ENCODE data around the gene IGSF21.

The IGSF21 gene

GRCh38 chr1:18426580-18426979 is 319.0 kb downstream of the IGSF21 start:
- no peak for DNase-seq (ENCODE audit: low spot score)

Data from cerebellar cortex (tissue), 1 donor.